CD4-positive, CD25-positive, alpha-beta regulatory T cell (primary cell): ENCODE measurements around the gene PSKH1. TPM values are rescaled to one million over a fixed set of nuclear protein-coding genes. Genes with fewer than 3 reads are reported as not detected.

Experiments
- ATAC-seq, 2 donors: fragments of 150-1000 bp; cut with Tn5 transposase; one replicate each; pipeline ENCODE4 v1.10.0; 2021; ENCODE audit warnings: low read depth in 2 of 2, moderate number of reproducible peaks in 2 of 2, moderate library complexity in 1 of 2
- DNase-seq, 3 donors: peaks; one replicate each; pipeline versions ENCODE4 v3.0.0 to v3.0.0-alpha.2; 2012 to 2022; ENCODE audit warnings: mixed read lengths in 1 of 3
- H3K27ac ChIP-seq: one replicate; pipeline ENCODE4 v1.7.0; 2013; ENCODE audit warnings: mild to moderate bottlenecking, low read length; ENCODE audit not compliant: insufficient read depth, poor library complexity, severe bottlenecking
- H3K27me3 ChIP-seq: one replicate; pipeline ENCODE4 v1.7.0; 2013; ENCODE audit warnings: low read length; ENCODE audit not compliant: control insufficient read depth, insufficient read depth
- H3K36me3 ChIP-seq: one replicate; pipeline ENCODE4 v1.7.0; 2013; ENCODE audit warnings: mild to moderate bottlenecking, low read length, moderate library complexity; ENCODE audit not compliant: control insufficient read depth, insufficient read depth
- H3K4me1 ChIP-seq: 2 replicates; pipeline ENCODE4 v1.7.0; 2013; ENCODE audit warnings: mild to moderate bottlenecking, low read length; ENCODE audit not compliant: insufficient read depth, control insufficient read depth, poor library complexity, severe bottlenecking
- H3K4me3 ChIP-seq: one replicate; pipeline ENCODE4 v1.7.0; 2013; ENCODE audit warnings: low read depth, mild to moderate bottlenecking, low read length, moderate library complexity
- H3K9me3 ChIP-seq, 2 experiments: 1 replicate in 1 of 2; 2 replicates in 1 of 2; pipeline ENCODE4 v1.7.0; 2013; ENCODE audit warnings: low read length in 2 of 2, mild to moderate bottlenecking in 1 of 2, moderate library complexity in 1 of 2; ENCODE audit not compliant: control insufficient read depth in 2 of 2
- H3K27ac Mint-ChIP-seq, 3 donors: one replicate each; pipeline ENCODE4 v1.8.0; 2020 to 2022; ENCODE audit warnings: mild to moderate bottlenecking in 3 of 3, mixed read lengths in 3 of 3, moderate library complexity in 2 of 3
- H3K27me3 Mint-ChIP-seq: one replicate; pipeline ENCODE4 v1.8.0; 2022; ENCODE audit warnings: mild to moderate bottlenecking, mixed read lengths
- H3K36me3 Mint-ChIP-seq: one replicate; pipeline ENCODE4 v1.8.0; 2020; ENCODE audit warnings: mixed read lengths
- H3K4me1 Mint-ChIP-seq, 4 donors: one replicate each; pipeline ENCODE4 v1.8.0; 2020 to 2022; ENCODE audit warnings: mixed read lengths in 4 of 4, mild to moderate bottlenecking in 1 of 4
- H3K4me3 Mint-ChIP-seq, 4 donors: one replicate each; pipeline ENCODE4 v1.8.0; 2020 to 2022; ENCODE audit warnings: mild to moderate bottlenecking in 4 of 4, mixed read lengths in 4 of 4, moderate library complexity in 3 of 4
- H3K9me3 Mint-ChIP-seq, 7 donors: one replicate each; pipeline ENCODE4 v1.8.0; 2020 to 2022; ENCODE audit warnings: mixed read lengths in 7 of 7, mild to moderate bottlenecking in 3 of 7, moderate library complexity in 2 of 7
- polyA plus RNA-seq, 4 donors: library from polyadenylated mRNA; unstranded; fragments of 300-500 nt; fragmentation: Illumina TruSeq; gene quantifications; one replicate each; pipeline ENCODE4 v1.2.3, GENCODE V29; 2021
- total RNA-seq: library from RNA; stranded (reverse); gene quantifications from one replicate; pipeline ENCODE4 v1.2.3, GENCODE V29; 2022

PSKH1 gene
- total and polyA plus RNA-seq, 5 donors from 2014 or later, result 14.3 to 25.3 (median 22.8) TPM

- Histone ChIP-seq H3K27me3 (no peaks in the 10 kb centered on the region), H3K4me3 (no peak overlapping the region), H3K9me3 (no peaks in the 10 kb centered on the region), H3K4me1 (peaks cover 17% of the 10 kb centered on the region), H3K27ac (no peak overlapping the region), H3K36me3 (peaks cover 11% of the 10 kb centered on the region)
- no peaks in the 10 kb centered on the region for H3K9me3 Mint-ChIP-seq
- no peak overlapping the region for H3K4me3 Mint-ChIP-seq
- peak overlapping the region in 1 of 3 donors; percentile 12 for H3K27ac Mint-ChIP-seq
- no peak for DNase-seq
- peaks cover 13% of the 10 kb centered on the region for H3K36me3 Mint-ChIP-seq
- H3K27me3 Mint-ChIP-seq, result no peaks in the 10 kb centered on the region
- ATAC-seq, result no peak
- peaks cover 0 to 34% (median 20%) of the 10 kb centered on the region in 4 donors for H3K4me1 Mint-ChIP-seq
These were observed 70.2 kb downstream of the PSKH1 start for GRCh38 chr16:67963292-67963661.

GRCh38 chr16:67963662-67964321, 70.7 kb downstream of the PSKH1 start:
- H3K36me3 ChIP-seq, result peaks cover 11% of the 10 kb centered on the region
- H3K27ac ChIP-seq, result no peak overlapping the region
- no peaks in the 10 kb centered on the region for H3K9me3 Mint-ChIP-seq
- no peaks in the 10 kb centered on the region for H3K27me3 ChIP-seq
- ATAC-seq, result no peak
- no peak overlapping the region for H3K4me3 ChIP-seq
- H3K4me1 ChIP-seq, result peaks cover 18% of the 10 kb centered on the region
- peak overlapping the region in 1 of 3 donors; percentile 17 for H3K27ac Mint-ChIP-seq
- no peak overlapping the region for H3K4me3 Mint-ChIP-seq
- H3K9me3 ChIP-seq, result no peaks in the 10 kb centered on the region
- H3K4me1 Mint-ChIP-seq, result peaks cover 0 to 34% (median 19%) of the 10 kb centered on the region in 4 donors
- H3K36me3 Mint-ChIP-seq, result peaks cover 9% of the 10 kb centered on the region
- DNase-seq, result no peak
- H3K27me3 Mint-ChIP-seq, result no peaks in the 10 kb centered on the region

GRCh38 chr16:67964477-67965131, 71.5 kb downstream of the PSKH1 start:
- Histone ChIP-seq H3K4me3 (no peak overlapping the region), H3K36me3 (peaks cover 11% of the 10 kb centered on the region), H3K9me3 (no peaks in the 10 kb centered on the region), H3K27ac (no peak overlapping the region), H3K27me3 (no peaks in the 10 kb centered on the region), H3K4me1 (peaks cover 24% of the 10 kb centered on the region)
- peaks cover 5 to 38% (median 24%) of the 10 kb centered on the region in 4 donors for H3K4me1 Mint-ChIP-seq
- ATAC-seq, result no peak
- DNase-seq, result no peak
- H3K27me3 Mint-ChIP-seq, result peaks cover 5% of the 10 kb centered on the region
- H3K27ac Mint-ChIP-seq, result peak overlapping the region; percentile 12 to 48 (median 17)
- no peaks in the 10 kb centered on the region for H3K9me3 Mint-ChIP-seq
- H3K4me3 Mint-ChIP-seq, result peak overlapping the region in 1 of 4 donors; percentile 98
- peaks cover 9% of the 10 kb centered on the region for H3K36me3 Mint-ChIP-seq

GRCh38 chr16:67965668-67966548, 72.9 kb downstream of the PSKH1 start:
- Histone ChIP-seq H3K4me1 (peaks cover 24% of the 10 kb centered on the region), H3K36me3 (peaks cover 6% of the 10 kb centered on the region), H3K9me3 (no peaks in the 10 kb centered on the region), H3K4me3 (no peak overlapping the region), H3K27ac (no peak overlapping the region), H3K27me3 (no peaks in the 10 kb centered on the region)
- Mint-ChIP-seq H3K27me3 (peaks cover 5% of the 10 kb centered on the region), H3K27ac (peak overlapping the region in 2 of 3 donors; percentile 32 to 91), H3K4me1 (peaks cover 5 to 40% (median 28%) of the 10 kb centered on the region in 4 donors), H3K4me3 (peak overlapping the region in 1 of 4 donors; percentile 98), H3K9me3 (no peaks in the 10 kb centered on the region), H3K36me3 (peaks cover 8% of the 10 kb centered on the region)
- DNase-seq (no peak), ATAC-seq (no peak)

GRCh38 chr16:67966549-67967182, 73.6 kb downstream of the PSKH1 start:
- H3K4me1 Mint-ChIP-seq, result peaks cover 5 to 40% (median 29%) of the 10 kb centered on the region in 4 donors
- Histone ChIP-seq H3K27me3 (no peaks in the 10 kb centered on the region), H3K9me3 (no peaks in the 10 kb centered on the region), H3K4me3 (peak overlapping the region; percentile 72), H3K36me3 (peaks cover 4% of the 10 kb centered on the region), H3K27ac (no peak overlapping the region), H3K4me1 (peaks cover 24% of the 10 kb centered on the region)
- H3K9me3 Mint-ChIP-seq, result no peaks in the 10 kb centered on the region
- peaks cover 4% of the 10 kb centered on the region for H3K36me3 Mint-ChIP-seq
- DNase-seq (no peak), ATAC-seq (no peak)
- H3K27ac Mint-ChIP-seq, result peak overlapping the region in 1 of 3 donors; percentile 91
- peaks cover 5% of the 10 kb centered on the region for H3K27me3 Mint-ChIP-seq
- peak overlapping the region; percentile 15 to 98 (median 92) for H3K4me3 Mint-ChIP-seq

- DNase-seq, result peak in 2 of 3 donors; percentile 12 to 34
- Histone ChIP-seq H3K4me3 (peak overlapping the region; percentile 72), H3K27me3 (no peaks in the 10 kb centered on the region), H3K9me3 (no peaks in the 10 kb centered on the region), H3K27ac (peak overlapping the region; percentile 51), H3K4me1 (peaks cover 24% of the 10 kb centered on the region), H3K36me3 (peaks cover 4% of the 10 kb centered on the region)
- Mint-ChIP-seq H3K27ac (peak overlapping the region; percentile 48 to 99 (median 91)), H3K36me3 (peaks cover 4% of the 10 kb centered on the region), H3K4me3 (peak overlapping the region; percentile 90 to 98 (median 96)), H3K9me3 (no peaks in the 10 kb centered on the region), H3K27me3 (peaks cover 5% of the 10 kb centered on the region), H3K4me1 (peaks cover 5 to 40% (median 29%) of the 10 kb centered on the region in 4 donors)
- ATAC-seq, result no peak
These were observed 74.3 kb downstream of the PSKH1 start for GRCh38 chr16:67967183-67967957.
